ENCODE measurements around the gene PHF24. TPM values are rescaled to one million over a fixed set of nuclear protein-coding genes. Genes with fewer than 3 reads are reported as not detected.

PHF24 gene
- 0.23 TPM for total RNA-seq

DNA sequence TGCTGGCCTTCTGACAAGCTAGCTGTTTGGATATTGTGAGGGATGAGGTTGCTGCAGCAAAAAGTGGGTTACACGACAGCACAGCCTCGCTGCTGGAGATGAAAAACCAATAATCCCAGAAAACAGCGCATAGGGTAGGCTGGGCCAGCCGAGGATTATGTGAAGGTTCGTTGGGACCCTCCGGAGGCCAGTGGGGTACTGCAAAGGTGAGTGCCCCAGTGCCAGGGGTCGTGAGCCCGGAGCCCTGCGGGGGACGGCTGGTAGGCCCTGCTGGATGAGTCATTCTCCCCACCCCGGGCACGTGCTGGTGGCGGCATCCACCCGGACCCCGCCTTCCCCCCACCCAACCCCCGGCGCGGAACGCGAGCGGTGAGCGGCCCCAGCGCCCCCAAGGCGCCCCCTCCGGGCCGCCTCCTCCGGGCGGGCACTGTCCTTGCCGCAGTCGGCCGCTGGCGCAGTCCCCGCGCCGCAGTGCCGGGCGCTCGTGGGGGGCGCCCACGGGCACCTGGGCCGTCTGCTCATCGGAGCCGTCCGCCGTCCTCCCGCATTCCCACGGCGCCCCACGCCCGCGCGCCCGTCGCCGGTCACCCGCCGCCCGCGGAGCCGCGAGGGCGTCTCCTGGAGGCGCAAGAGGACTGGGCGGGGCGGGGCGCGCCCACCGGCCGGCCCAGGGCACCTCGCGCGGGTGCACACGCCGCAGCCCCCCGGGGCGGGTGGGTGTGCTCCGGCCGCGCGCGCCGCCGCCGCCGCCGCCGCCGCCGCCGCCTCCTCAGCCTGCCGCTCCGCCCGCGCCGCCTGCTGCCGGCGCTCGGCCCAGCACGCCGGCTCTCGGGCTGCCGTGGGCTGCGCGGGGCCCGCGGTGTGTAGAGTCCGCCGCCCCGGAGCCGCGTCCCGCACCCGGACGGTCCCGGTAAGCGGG, at the start of gene PHF24:
TSS of gene PHF24 (plus strand) at position 794 of the 919 bp plus-strand sequence. CDS start 13,014 bp downstream, outside the sequence.

DNA sequence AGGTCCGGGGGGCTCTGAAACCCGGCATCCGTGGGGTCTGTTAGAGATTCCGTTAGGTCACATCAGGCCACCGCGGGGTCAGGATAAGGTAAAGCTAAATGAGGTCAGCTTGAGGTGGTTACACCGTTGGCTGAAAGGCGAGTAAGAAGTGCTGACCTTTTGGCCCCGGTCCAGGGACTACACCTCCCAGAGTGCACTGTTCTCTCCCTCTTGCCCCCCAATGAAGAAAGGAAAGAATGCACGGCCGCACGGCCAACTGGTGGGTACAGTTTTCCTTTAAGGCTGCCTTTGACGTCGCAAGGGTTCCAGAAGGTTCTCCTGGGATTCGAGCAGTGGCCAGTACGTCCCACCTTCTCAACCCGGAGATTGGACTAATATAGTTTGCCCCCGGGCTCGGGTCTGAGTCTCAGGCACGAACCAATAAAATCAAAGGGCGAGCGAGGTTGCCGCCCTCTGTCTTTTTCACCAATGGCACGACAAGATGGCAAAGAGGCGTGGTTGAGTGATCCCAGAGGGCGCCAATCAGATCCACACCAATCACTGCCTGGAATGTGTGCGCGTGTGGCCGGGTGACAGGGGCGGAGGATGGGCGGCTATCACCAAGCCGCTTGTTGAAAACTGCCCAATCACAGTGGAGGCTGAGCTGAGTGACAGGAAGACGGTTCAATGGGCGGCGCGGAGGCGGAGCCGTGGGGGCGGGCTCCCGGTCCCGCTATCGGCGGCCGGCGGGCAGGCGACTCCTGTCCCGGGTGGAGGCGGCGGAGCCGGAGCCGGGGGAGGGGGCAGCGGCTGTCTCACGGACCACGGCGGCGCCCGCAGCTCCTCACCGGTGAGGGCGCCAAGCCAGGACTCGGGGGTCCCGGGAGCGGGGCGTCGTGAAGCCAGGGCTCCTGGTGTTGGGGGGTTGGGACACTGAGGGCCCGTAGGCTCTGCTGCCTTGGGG, 31.2 kb downstream of the PHF24 start, which contains the start of gene DNAJB5:
TSS of gene DNAJB5 (plus strand) at position 743 of the 943 bp plus-strand sequence. CDS start 886 bp downstream, outside the sequence.

Other genes with a start within 250 kb of the PHF24 start
- 26.2 TPM for gene CCL21, start 248.1 kb upstream of the PHF24 start, total RNA-seq
- gene DNAJB5, start 31.5 kb downstream of the PHF24 start, total RNA-seq = 8.5 TPM
- gene VCP, start 114.3 kb downstream of the PHF24 start, total RNA-seq = 284 TPM
- 27.7 TPM for gene FANCG, start 121.7 kb downstream of the PHF24 start, total RNA-seq
- 24.0 TPM for gene PIGO, start 138.3 kb downstream of the PHF24 start, total RNA-seq
- 108 TPM for gene STOML2, start 144.8 kb downstream of the PHF24 start, total RNA-seq
- 12.4 TPM for gene ATOSB, start 157.6 kb downstream of the PHF24 start, total RNA-seq
- 24.1 TPM for gene UNC13B, start 203.7 kb downstream of the PHF24 start, total RNA-seq

Measured in metanephros (tissue), 1 donor.